ENCODE measurements around the gene LRRC4. TPM values are rescaled to one million over a fixed set of nuclear protein-coding genes. Genes with fewer than 3 reads are reported as not detected.

Gene LRRC4
- total RNA-seq, 1 donor from 2014 or later = 0.70 TPM

- TF ChIP-seq, protein P1, sequence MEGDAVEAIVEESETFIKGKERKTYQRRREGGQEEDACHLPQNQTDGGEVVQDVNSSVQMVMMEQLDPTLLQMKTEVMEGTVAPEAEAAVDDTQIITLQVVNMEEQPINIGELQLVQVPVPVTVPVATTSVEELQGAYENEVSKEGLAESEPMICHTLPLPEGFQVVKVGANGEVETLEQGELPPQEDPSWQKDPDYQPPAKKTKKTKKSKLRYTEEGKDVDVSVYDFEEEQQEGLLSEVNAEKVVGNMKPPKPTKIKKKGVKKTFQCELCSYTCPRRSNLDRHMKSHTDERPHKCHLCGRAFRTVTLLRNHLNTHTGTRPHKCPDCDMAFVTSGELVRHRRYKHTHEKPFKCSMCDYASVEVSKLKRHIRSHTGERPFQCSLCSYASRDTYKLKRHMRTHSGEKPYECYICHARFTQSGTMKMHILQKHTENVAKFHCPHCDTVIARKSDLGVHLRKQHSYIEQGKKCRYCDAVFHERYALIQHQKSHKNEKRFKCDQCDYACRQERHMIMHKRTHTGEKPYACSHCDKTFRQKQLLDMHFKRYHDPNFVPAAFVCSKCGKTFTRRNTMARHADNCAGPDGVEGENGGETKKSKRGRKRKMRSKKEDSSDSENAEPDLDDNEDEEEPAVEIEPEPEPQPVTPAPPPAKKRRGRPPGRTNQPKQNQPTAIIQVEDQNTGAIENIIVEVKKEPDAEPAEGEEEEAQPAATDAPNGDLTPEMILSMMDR (IDR thresholded peaks at IDR 0.05) = no peak
- H3K9me3 Mint-ChIP-seq (ENCODE audit: unreplicated experiment) = no peaks in the 10 kb centered on the region
- H3K4me1 Mint-ChIP-seq (ENCODE audit: unreplicated experiment) = peaks cover 10% of the 10 kb centered on the region
- no peak for DNase-seq (ENCODE audit: extremely low spot score, unreplicated experiment)
- H3K36me3 Mint-ChIP-seq (ENCODE audit: unreplicated experiment) = peaks cover 2% of the 10 kb centered on the region
- no peak overlapping the region for H3K4me3 Mint-ChIP-seq (ENCODE audit: unreplicated experiment)
- no peak overlapping the region for H3K27ac Mint-ChIP-seq (ENCODE audit: unreplicated experiment)
- H3K27me3 Mint-ChIP-seq (ENCODE audit: unreplicated experiment) = no peaks in the 10 kb centered on the region
These were observed 6.8 kb upstream of the LRRC4 start for GRCh38 chr7:128037880-128038619.

DNA sequence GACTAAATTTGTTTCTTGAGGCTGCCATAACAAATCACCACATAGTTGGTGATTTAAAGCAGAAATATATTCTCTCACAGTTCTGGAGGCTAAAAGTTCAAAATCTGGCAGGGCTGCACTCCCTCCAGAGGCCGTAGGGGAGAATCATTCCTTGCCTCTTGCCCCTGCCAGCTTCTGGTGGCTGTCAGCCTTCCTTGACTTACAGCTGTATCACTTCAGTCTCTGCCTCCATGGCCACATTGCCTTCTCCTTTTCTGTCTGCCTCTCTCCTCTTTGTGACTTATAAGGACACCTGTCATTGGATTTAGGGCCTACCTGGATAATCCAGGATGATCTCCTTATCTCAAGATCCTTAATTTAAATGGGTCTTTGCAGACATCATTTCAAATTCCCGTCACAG, 5.8 kb upstream of the LRRC4 start:
- Mint-ChIP-seq H3K27me3 (ENCODE audit: unreplicated experiment) (no peaks in the 10 kb centered on the region), H3K27ac (ENCODE audit: unreplicated experiment) (no peak overlapping the region), H3K36me3 (ENCODE audit: unreplicated experiment) (peaks cover 2% of the 10 kb centered on the region)

GRCh38 chr7:128036226-128036940, 5.1 kb upstream of the LRRC4 start:
- TF ChIP-seq, protein P1 (IDR thresholded peaks at IDR 0.05) = no peak
- Mint-ChIP-seq H3K4me3 (ENCODE audit: unreplicated experiment) (no peak overlapping the region), H3K9me3 (ENCODE audit: unreplicated experiment) (no peaks in the 10 kb centered on the region), H3K27ac (ENCODE audit: unreplicated experiment) (no peak overlapping the region), H3K36me3 (ENCODE audit: unreplicated experiment) (no peaks in the 10 kb centered on the region), H3K27me3 (ENCODE audit: unreplicated experiment) (no peaks in the 10 kb centered on the region), H3K4me1 (ENCODE audit: unreplicated experiment) (peaks cover 5% of the 10 kb centered on the region)
- no peak for DNase-seq (ENCODE audit: extremely low spot score, unreplicated experiment)

More for the DNA sequence above, 5.8 kb upstream of the LRRC4 start:
- Mint-ChIP-seq H3K4me3 (ENCODE audit: unreplicated experiment) (no peak overlapping the region), H3K9me3 (ENCODE audit: unreplicated experiment) (no peaks in the 10 kb centered on the region), H3K4me1 (ENCODE audit: unreplicated experiment) (peaks cover 9% of the 10 kb centered on the region)
- TF ChIP-seq, protein P1 (IDR thresholded peaks at IDR 0.05) = no peak
- DNase-seq (ENCODE audit: extremely low spot score, unreplicated experiment) = no peak

- H3K36me3 Mint-ChIP-seq (ENCODE audit: unreplicated experiment) = no peaks in the 10 kb centered on the region
- no peaks in the 10 kb centered on the region for H3K27me3 Mint-ChIP-seq (ENCODE audit: unreplicated experiment)
- peak; percentile 44 for DNase-seq (ENCODE audit: extremely low spot score, unreplicated experiment)
- H3K4me3 Mint-ChIP-seq (ENCODE audit: unreplicated experiment) = no peak overlapping the region
- TF ChIP-seq, protein P1 (IDR thresholded peaks at IDR 0.05) = peak; percentile 44
- H3K27ac Mint-ChIP-seq (ENCODE audit: unreplicated experiment) = no peak overlapping the region
- peaks cover under 1% of the 10 kb centered on the region for H3K4me1 Mint-ChIP-seq (ENCODE audit: unreplicated experiment)
- H3K9me3 Mint-ChIP-seq (ENCODE audit: unreplicated experiment) = no peaks in the 10 kb centered on the region
These were observed 4.5 kb upstream of the LRRC4 start for GRCh38 chr7:128035712-128036111.

- no peaks in the 10 kb centered on the region for H3K27me3 Mint-ChIP-seq (ENCODE audit: unreplicated experiment)
- H3K9me3 Mint-ChIP-seq (ENCODE audit: unreplicated experiment) = no peaks in the 10 kb centered on the region
- H3K27ac Mint-ChIP-seq (ENCODE audit: unreplicated experiment) = no peak overlapping the region
- no peaks in the 10 kb centered on the region for H3K36me3 Mint-ChIP-seq (ENCODE audit: unreplicated experiment)
- H3K4me3 Mint-ChIP-seq (ENCODE audit: unreplicated experiment) = no peak overlapping the region
- TF ChIP-seq, protein P1 (IDR thresholded peaks at IDR 0.05) = no peak
- DNase-seq (ENCODE audit: extremely low spot score, unreplicated experiment) = no peak
- peaks cover 7% of the 10 kb centered on the region for H3K4me1 Mint-ChIP-seq (ENCODE audit: unreplicated experiment)
These were observed 3.6 kb upstream of the LRRC4 start for GRCh38 chr7:128034825-128035224.
